CD1c-positive myeloid dendritic cell (primary cell): Measurements from ENCODE around the gene TIGD1.

Source experiments
- DNase-seq: peaks from one replicate; pipeline ENCODE4 v3.0.0-alpha.2; 2016; ENCODE audit errors: extremely low spot score

The TIGD1 gene

GRCh38 chr2:232550354-232551249 is at the start of gene TIGD1, which contains the start of gene EIF4E2:
TSS of gene TIGD1 (minus strand) at chr2:232550557. CDS start at chr2:232549882, 675 bp downstream.
TSS of gene EIF4E2 (plus strand) at chr2:232550689. CDS start at chr2:232550725, 36 bp downstream.
- peak; percentile 97 for DNase-seq

- no peak for DNase-seq
Observed at GRCh38 chr2:232598293-232598692, 47.9 kb upstream of the TIGD1 start.

- no peak for DNase-seq
Observed at GRCh38 chr2:232597362-232598079, 47.2 kb upstream of the TIGD1 start.

- DNase-seq = no peak
Observed at GRCh38 chr2:232593982-232594381, 43.6 kb upstream of the TIGD1 start.

- no peak for DNase-seq
Observed at GRCh38 chr2:232592772-232593395, 42.5 kb upstream of the TIGD1 start.

- DNase-seq = no peak
Observed at GRCh38 chr2:232588680-232589585, 38.6 kb upstream of the TIGD1 start.

GRCh38 chr2:232588031-232588430 is 37.7 kb upstream of the TIGD1 start:
- DNase-seq = no peak

GRCh38 chr2:232587512-232587911 is 37.2 kb upstream of the TIGD1 start:
- DNase-seq = peak; percentile 77

- DNase-seq = peak; percentile 63
Observed at GRCh38 chr2:232586943-232587505, 36.7 kb upstream of the TIGD1 start.

- DNase-seq = no peak
Observed at GRCh38 chr2:232584238-232584637, 33.9 kb upstream of the TIGD1 start.

- DNase-seq = no peak
Observed at GRCh38 chr2:232581725-232582124, 31.4 kb upstream of the TIGD1 start.

GRCh38 chr2:232580648-232580981 is 30.3 kb upstream of the TIGD1 start:
- DNase-seq = no peak

GRCh38 chr2:232578626-232579025 is 28.3 kb upstream of the TIGD1 start:
- no peak for DNase-seq

- no peak for DNase-seq
Observed at GRCh38 chr2:232577841-232578240, 27.5 kb upstream of the TIGD1 start.

- DNase-seq = no peak
Observed at GRCh38 chr2:232576995-232577394, 26.6 kb upstream of the TIGD1 start.

GRCh38 chr2:232575404-232575746 is 25.0 kb upstream of the TIGD1 start:
- DNase-seq = no peak

- DNase-seq = no peak
Observed at GRCh38 chr2:232574674-232575403, 24.5 kb upstream of the TIGD1 start.

- DNase-seq = no peak
Observed at GRCh38 chr2:232573771-232574435, 23.5 kb upstream of the TIGD1 start.

- no peak for DNase-seq
Observed at GRCh38 chr2:232573042-232573441, 22.7 kb upstream of the TIGD1 start.

- no peak for DNase-seq
Observed at GRCh38 chr2:232571026-232571474, 20.7 kb upstream of the TIGD1 start.
